Left ventricle myocardium inferior (tissue), 1 donor: ENCODE measurements around the gene FGF11. TPM values are rescaled to one million over a fixed set of nuclear protein-coding genes. Genes with fewer than 3 reads are reported as not detected.

Source experiments
- DNase-seq: peaks from one replicate; pipeline ENCODE4 v3.0.0-alpha.2; 2020
- H3K27ac ChIP-seq: fragments of 200-600 bp; replicated peaks from 2 replicates; pipeline ENCODE4 v1.8.0; 2021
- H3K27me3 ChIP-seq: fragments of 200-600 bp; 2 replicates; pipeline ENCODE4 v1.8.0; 2021; ENCODE audit warnings: low read depth
- H3K36me3 ChIP-seq: fragments of 200-600 bp; 2 replicates; pipeline ENCODE4 v1.8.0; 2021
- H3K4me1 ChIP-seq: fragments of 200-600 bp; 2 replicates; pipeline ENCODE4 v1.8.0; 2021
- H3K4me3 ChIP-seq: fragments of 200-600 bp; 2 replicates; pipeline ENCODE4 v1.8.0; 2021; ENCODE audit warnings: mild to moderate bottlenecking, moderate library complexity
- H3K9me3 ChIP-seq: fragments of 200-600 bp; replicated peaks from 2 replicates; pipeline ENCODE4 v1.8.0; 2021
- intact Hi-C: fragments of 100-400 bp; cut with micrococcal nuclease; formaldehyde crosslinking; loops from one replicate; pipeline ENCODE4 v1.11.0; 2022
- total RNA-seq: library from RNA; stranded (reverse); fragmentation: NEBNext Ultra II Directional; extraction: Animal tissue kit (Norgen Biotek cat#: 25700); gene quantifications from one replicate; pipeline ENCODE4 v1.2.1, GENCODE V29; 2021
- TF ChIP-seq, protein P1 (sequence below): fragments of 200-600 bp; IDR thresholded peaks from 2 replicates; pipeline ENCODE4 v1.8.0; 2021; ENCODE audit warnings: antibody characterized with exemption, mild to moderate bottlenecking, borderline replicate concordance
- donor health status: DM: no; HTN: yes; CAD: no; lungs with severe emphysema.

FGF11 gene
- total RNA-seq, 1 donor from 2014 or later = 6.5 TPM

DNA sequence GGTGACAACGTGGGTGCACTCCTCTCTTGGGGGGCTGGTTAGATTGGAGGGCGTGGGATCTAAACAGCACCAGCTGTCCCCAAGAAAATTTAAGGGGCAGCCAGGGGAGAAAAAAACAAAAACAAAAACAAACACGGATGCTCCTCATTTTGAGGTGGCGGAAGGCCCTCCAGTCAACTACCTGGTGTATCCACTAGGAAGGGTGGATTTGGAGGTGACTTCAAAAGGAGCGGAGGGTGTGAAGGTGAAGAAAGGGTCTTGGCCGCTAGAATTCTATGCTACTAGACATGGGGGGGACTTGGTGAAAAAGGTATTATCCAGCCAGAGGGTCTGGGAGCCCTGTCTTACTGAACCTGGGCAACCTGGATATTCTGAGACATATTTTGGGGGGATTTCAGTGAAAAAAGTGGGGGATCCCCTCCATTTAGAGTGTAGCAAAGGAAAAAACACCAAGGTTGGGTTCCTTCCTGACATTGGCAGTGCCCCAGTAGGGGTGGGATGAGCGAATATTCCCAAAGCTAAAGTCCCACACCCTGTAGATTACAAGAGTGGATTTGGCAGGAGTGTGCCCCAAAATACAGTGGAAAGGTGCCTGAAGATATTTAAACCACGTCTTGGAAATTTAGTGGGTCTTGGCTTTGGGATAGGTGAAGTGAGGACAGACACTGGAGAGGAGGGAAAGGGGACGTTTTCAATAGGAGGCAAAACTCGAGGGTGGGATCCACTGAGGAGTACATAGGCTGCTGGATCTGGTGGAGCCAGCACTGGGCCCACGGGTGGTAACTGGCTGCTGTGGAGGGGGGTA, 454 bp upstream of the FGF11 start:
- Histone ChIP-seq H3K36me3 (no peaks in the 10 kb centered on the region), H3K27me3 (peaks cover 28% of the 10 kb centered on the region), H3K4me1 (peaks cover 64% of the 10 kb centered on the region), H3K4me3 (peak overlapping the region; percentile 69), H3K27ac (peak overlapping the region; percentile 75), H3K9me3 (no peaks in the 10 kb centered on the region)
- intact Hi-C loops = no loop called here
- no peak for DNase-seq
- TF ChIP-seq, protein P1, sequence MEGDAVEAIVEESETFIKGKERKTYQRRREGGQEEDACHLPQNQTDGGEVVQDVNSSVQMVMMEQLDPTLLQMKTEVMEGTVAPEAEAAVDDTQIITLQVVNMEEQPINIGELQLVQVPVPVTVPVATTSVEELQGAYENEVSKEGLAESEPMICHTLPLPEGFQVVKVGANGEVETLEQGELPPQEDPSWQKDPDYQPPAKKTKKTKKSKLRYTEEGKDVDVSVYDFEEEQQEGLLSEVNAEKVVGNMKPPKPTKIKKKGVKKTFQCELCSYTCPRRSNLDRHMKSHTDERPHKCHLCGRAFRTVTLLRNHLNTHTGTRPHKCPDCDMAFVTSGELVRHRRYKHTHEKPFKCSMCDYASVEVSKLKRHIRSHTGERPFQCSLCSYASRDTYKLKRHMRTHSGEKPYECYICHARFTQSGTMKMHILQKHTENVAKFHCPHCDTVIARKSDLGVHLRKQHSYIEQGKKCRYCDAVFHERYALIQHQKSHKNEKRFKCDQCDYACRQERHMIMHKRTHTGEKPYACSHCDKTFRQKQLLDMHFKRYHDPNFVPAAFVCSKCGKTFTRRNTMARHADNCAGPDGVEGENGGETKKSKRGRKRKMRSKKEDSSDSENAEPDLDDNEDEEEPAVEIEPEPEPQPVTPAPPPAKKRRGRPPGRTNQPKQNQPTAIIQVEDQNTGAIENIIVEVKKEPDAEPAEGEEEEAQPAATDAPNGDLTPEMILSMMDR = no peak

DNA sequence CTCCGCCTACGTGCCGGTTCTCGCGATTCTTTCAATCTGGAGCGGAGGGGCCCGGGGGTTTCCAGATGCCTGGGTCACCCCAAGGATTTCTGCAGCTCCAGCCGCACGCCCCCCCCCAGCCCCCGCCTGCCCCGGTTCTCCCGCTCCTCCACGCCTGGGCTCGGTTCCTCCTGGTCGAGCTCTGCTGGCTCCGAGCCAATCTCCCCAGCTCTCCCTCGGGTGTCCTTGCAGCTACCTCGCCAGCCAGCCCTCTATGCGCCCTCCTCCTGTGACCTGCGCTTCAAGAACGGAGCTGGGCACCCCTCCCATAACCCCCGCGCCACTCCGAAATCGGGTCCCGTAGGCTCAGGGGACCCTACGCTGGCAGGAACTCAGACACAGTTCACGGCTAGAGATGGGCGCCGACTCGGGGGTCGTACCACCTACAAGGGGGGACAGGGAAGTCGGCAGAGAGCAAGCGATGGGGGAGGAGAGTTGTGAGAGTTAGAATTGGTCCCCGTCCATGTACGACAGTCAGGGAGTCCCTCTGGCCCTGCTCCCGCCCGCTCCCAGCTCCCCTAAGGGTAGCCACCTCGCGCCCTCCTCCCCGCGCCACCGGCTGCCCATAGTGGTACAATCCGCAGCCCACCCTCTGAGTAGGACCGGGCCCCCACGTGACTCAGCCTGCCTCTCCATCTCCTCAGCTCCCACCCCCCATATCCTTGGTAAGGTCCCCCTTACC, 961 bp downstream of the FGF11 start:
- peak overlapping the region; percentile 82 for H3K27ac ChIP-seq
- intact Hi-C loops = no loop called here

DNA sequence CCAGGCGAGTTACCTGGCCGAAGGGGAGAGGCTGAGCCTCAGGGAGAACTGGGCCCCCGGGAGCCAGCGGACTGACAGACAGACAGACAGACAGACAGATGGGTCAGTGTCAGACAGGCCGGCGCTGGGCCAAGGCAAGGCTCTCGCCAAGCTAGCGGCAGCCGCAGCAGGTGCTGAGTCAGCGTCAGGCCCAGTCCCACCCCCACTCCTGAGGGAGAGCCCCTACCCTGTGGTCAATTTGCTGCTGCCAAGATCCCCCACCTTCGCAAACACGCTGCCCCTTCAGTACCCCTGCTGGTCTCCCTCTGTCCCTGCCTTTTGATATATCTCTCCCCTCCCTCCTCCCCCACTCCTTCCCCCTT, 1.5 kb downstream of the FGF11 start:
- Histone ChIP-seq H3K9me3 (no peaks in the 10 kb centered on the region), H3K4me3 (peak overlapping the region; percentile 69), H3K4me1 (peaks cover 68% of the 10 kb centered on the region), H3K36me3 (no peaks in the 10 kb centered on the region), H3K27me3 (peaks cover 39% of the 10 kb centered on the region), H3K27ac (peak overlapping the region; percentile 82)
- DNase-seq = peak; percentile 60
- intact Hi-C loops = no loop called here
- TF ChIP-seq, protein P1 = no peak

More for the DNA sequence above, 961 bp downstream of the FGF11 start:
- TF ChIP-seq, protein P1 = no peak
- Histone ChIP-seq H3K4me1 (peaks cover 68% of the 10 kb centered on the region), H3K27me3 (peaks cover 34% of the 10 kb centered on the region), H3K9me3 (no peaks in the 10 kb centered on the region), H3K4me3 (peak overlapping the region; percentile 69), H3K36me3 (no peaks in the 10 kb centered on the region)
- DNase-seq = peak; percentile 71

DNA sequence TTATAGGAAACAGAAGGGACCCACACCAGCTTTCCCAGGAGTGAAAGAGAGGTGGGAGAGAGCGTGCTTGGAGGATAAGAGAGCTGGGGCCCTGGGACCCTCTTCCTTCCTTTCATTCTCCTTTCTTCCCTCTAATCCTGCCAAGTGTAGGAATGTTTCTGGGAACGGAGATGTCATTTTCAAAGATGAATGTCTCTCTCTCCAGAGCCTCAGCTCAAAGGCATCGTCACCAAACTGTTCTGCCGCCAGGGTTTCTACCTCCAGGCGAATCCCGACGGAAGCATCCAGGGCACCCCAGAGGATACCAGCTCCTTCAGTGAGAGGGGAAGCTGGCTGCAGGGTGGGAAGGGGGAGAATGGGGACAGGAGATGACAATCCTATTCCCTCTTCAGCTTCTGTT, 2.0 kb downstream of the FGF11 start:
- Histone ChIP-seq H3K27ac (peak overlapping the region; percentile 82), H3K4me3 (no peak overlapping the region), H3K9me3 (no peaks in the 10 kb centered on the region), H3K36me3 (no peaks in the 10 kb centered on the region), H3K27me3 (peaks cover 41% of the 10 kb centered on the region), H3K4me1 (peaks cover 65% of the 10 kb centered on the region)
- DNase-seq = no peak
- TF ChIP-seq, protein P1 = no peak
- intact Hi-C loops = no loop called here

DNA sequence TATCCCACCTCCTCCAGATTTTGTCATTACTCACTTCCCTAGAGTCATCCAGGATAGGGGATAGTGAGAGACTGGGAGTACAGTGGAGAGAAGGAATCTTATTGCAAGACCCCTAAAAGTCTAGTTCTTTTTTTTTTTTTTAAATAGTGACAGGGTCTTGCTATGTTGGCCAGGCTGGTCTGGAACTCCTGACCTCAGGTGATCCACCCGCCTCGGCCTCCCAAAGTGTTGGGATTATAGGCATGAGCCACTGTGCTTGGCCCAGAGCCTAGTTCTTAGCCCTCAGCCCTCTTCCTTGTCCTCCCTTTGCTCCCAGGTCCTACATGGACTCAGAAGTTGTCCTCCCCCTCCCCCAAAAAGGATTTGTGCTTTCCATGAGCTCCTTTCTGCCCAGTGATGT, 2.8 kb downstream of the FGF11 start:
- TF ChIP-seq, protein P1 = no peak
- H3K4me3 ChIP-seq = no peak overlapping the region
- no peaks in the 10 kb centered on the region for H3K36me3 ChIP-seq
- peaks cover 64% of the 10 kb centered on the region for H3K4me1 ChIP-seq
- no peak for DNase-seq
- H3K27ac ChIP-seq = no peak overlapping the region
- intact Hi-C loops = no loop called here
- no peaks in the 10 kb centered on the region for H3K9me3 ChIP-seq
- peaks cover 50% of the 10 kb centered on the region for H3K27me3 ChIP-seq
